ENCODE measurements around the gene SOD3.
A peak's percentile ranks its signal among the peaks of the same experiment; 100 is the strongest.

Gene SOD3

GRCh38 chr4:24846716-24847115 lies 51.3 kb downstream of the SOD3 start:
- peak; percentile 61 for DNase-seq

- no peak for DNase-seq
Measured at GRCh38 chr4:24849351-24849750, 54.0 kb downstream of the SOD3 start.

- no peak for DNase-seq
Measured at GRCh38 chr4:24849756-24850155, 54.4 kb downstream of the SOD3 start.

Measured in NCI-H2081 treated with DMSO at 0.1 percent for 48 hours (cell line).